NB4 (cell line): ENCODE measurements around the gene CDON.

Source experiments
- CTCF ChIP-seq: IDR thresholded peaks from one replicate; pipeline ENCODE4 v1.5.1; 2012; ENCODE audit warnings: low read depth, low read length
- MYC ChIP-seq: IDR thresholded peaks from 2 replicates; pipeline ENCODE4 v1.6.1; 2011; ENCODE audit warnings: low read depth, low read length
- TF ChIP-seq, protein P1 (sequence below): IDR thresholded peaks from 2 replicates; pipeline ENCODE4 v1.6.1; 2011; ENCODE audit warnings: low read depth, low read length

DNA sequence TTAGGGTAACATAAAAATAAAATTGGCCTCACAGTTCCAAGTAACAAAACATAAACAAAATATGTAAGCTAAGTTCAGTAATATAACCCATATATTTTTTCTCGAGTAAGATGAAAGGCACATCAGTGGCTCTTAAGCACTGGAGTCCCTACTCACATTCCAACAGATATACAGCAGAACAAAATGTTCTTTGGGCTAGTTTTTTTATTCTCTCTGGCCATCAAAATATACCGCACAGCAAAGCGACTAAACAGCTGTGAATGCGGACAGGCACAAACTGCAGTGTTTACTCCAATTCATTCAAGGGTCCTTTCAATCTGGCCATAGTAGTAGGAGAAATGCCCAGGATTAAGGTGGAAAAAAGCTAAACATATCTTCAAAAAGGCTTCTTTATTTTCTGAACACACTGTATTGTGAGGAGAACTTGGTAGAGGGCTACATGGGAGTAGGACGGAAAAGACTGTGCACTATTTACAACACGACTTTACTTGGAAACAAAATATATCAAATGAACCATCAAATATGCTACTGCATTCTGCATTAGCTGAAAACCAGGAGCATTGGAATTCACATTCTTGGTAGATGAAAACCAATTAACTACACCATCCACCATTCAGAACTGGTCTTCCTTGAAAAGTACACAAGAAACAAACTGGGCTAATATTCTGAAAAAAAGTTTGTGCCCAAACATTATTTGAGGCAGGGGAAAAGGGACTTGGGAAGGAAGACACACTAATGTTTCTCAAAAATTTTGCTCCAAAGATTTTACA lies 4.4 kb downstream of the CDON start:
- TF ChIP-seq, protein P1, sequence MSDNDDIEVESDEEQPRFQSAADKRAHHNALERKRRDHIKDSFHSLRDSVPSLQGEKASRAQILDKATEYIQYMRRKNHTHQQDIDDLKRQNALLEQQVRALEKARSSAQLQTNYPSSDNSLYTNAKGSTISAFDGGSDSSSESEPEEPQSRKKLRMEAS = no peak
- no peak for TF ChIP-seq MYC
- no peak for TF ChIP-seq CTCF
